SK-N-MC (cell line): ENCODE data around the gene CABP2.
A peak's percentile ranks its signal among the peaks of the same experiment; 100 is the strongest.
"Not testable (repeated sequence)": the region's sequence is repeated elsewhere in the genome, so short reads cannot be mapped to it uniquely, and the experiment has no call there.

ENCODE experiments used
- DNase-seq: peaks from one replicate; pipeline ENCODE4 v3.0.0-alpha.2; 2011; ENCODE audit warnings: low read depth, low spot score
- H3K27ac ChIP-seq: fragments of 200-600 bp; sonication (generic); 2 replicates; pipeline ENCODE4 v1.5.1; 2016; ENCODE audit warnings: mixed run types
- H3K36me3 ChIP-seq: fragments of 200-600 bp; sonication (generic); 2 replicates; pipeline ENCODE4 v1.6.1; 2017; ENCODE audit warnings: antibody characterized with exemption, low read length, mixed read lengths; ENCODE audit not compliant: insufficient read depth
- H3K4me3 ChIP-seq: fragments of 200-600 bp; sonication (generic); 2 replicates; pipeline ENCODE4 v1.5.1; 2016
- H3K9ac ChIP-seq: fragments of 200-600 bp; sonication (generic); 2 replicates; pipeline ENCODE4 v1.8.0; 2017; ENCODE audit warnings: mixed run types, mixed read lengths; ENCODE audit not compliant: insufficient read length
- H3K9me3 ChIP-seq: fragments of 200-600 bp; sonication (generic); 2 replicates; pipeline ENCODE4 v1.6.1; 2017; ENCODE audit warnings: low read depth, mild to moderate bottlenecking, antibody characterized with exemption, low read length, moderate library complexity, mixed read lengths
- EZH2 ChIP-seq: fragments of 200-600 bp; sonication (generic); IDR thresholded peaks from one replicate; pipeline ENCODE4 v1.6.1; 2017; ENCODE audit warnings: antibody characterized with exemption
- FOXP2 ChIP-seq: optimal IDR thresholded peaks from 2 replicates; pipeline ENCODE3; 2011; ENCODE audit warnings: mild to moderate bottlenecking, moderate library complexity; ENCODE audit not compliant: insufficient read depth; ENCODE audit errors: extremely low read length, control extremely low read depth
- POLR2AphosphoS5 ChIP-seq: IDR thresholded peaks from 2 replicates; pipeline ENCODE4 v1.6.1; 2012; ENCODE audit warnings: mild to moderate bottlenecking, low read depth, low read length, borderline replicate concordance

CABP2 gene

DNA sequence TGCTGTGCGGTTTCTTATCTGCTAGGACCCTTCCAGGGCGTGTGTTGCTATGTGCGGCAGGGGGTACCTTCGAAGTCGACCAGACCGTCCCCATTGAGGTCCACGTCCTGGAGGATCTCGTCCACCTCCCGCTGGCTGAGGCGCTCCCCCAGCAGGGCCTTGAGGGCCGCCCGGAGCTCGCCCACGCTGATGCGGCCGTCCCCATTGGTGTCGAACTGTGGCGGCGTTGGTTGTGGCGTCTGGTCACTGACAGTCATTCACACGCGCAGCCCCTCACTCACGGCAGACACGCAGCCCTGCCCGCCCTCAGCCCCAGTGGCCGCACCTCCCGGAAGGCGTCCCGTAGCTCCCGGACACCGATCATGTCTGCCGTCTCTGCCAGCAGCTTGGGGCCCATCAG, 3.5 kb downstream of the CABP2 start:
- no peak for DNase-seq
- TF ChIP-seq EZH2 (no peak), POLR2AphosphoS5 (no peak), FOXP2 (no peak)
- Histone ChIP-seq H3K27ac (no peak overlapping the region), H3K9ac (no peak overlapping the region), H3K9me3 (no peaks in the 10 kb centered on the region), H3K36me3 (no peaks in the 10 kb centered on the region), H3K4me3 (no peak overlapping the region)

DNA sequence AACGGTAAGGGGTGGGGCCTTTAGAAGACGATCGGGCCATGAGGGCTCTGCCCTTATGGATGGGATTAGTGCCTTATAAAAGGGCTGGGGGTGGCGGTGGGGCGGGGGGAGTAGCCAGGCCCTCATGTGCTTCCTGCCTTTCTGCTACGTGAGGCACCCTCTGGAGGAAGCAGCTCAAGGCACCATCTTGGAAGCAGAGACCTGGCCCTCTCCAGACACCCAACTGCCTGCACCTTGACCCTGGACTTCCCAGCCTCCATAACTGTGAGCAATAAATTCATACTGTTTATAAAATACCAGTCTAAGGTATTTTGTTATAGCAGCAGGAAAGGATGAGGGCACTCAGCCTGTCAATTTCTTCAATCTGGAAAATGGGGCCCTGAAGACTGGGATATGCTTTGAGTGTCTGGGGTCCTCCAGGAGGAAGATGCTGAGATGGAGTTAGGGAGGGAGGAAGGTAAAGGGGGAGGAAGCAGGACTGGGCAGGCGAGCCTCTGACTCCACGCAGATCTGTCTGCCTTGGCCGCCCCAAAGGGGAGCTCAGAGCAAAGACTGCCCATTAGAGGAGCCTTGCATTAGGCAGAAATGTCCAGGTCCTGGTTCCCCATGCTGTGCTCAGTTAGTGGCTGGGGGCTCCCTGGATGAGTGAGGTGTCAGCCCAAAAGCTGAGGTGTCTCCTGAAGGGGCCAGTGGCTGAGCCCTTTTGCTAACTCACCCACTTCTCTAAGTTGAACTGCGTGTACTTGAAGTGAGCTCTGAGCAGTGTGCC, 5.3 kb downstream of the CABP2 start:
- Histone ChIP-seq H3K4me3 (no peak overlapping the region), H3K9ac (no peak overlapping the region), H3K9me3 (no peaks in the 10 kb centered on the region), H3K36me3 (no peaks in the 10 kb centered on the region), H3K27ac (no peak overlapping the region)
- TF ChIP-seq FOXP2 (no peak), POLR2AphosphoS5 (no peak), EZH2 (no peak)
- no peak for DNase-seq

DNA sequence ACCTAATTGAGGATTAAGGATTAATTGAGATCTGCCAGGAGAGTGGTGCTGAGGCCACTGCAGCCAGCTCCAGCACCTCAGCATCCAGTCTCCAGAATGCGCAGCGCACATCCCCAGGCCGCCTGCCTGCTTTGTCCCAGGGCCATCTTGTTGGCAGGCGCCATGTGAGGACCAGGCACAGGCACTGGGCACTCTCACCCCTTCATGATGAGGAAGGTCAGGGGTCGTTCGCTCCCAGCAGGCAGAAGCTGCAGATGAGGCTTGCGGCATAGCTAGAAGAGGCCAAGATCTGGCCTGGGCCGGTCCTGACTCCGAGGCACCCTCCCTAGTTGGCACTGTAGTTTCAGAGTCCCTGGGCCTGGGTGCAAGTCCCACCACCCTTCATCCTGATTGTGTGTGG, 6.4 kb downstream of the CABP2 start:
- no peaks in the 10 kb centered on the region for H3K36me3 ChIP-seq
- no peak for TF ChIP-seq EZH2
- no peak for TF ChIP-seq FOXP2
- TF ChIP-seq POLR2AphosphoS5 = no peak
- DNase-seq = no peak
- H3K9ac ChIP-seq = no peak overlapping the region
- no peak overlapping the region for H3K27ac ChIP-seq
- H3K4me3 ChIP-seq = no peak overlapping the region
- no peaks in the 10 kb centered on the region for H3K9me3 ChIP-seq

DNA sequence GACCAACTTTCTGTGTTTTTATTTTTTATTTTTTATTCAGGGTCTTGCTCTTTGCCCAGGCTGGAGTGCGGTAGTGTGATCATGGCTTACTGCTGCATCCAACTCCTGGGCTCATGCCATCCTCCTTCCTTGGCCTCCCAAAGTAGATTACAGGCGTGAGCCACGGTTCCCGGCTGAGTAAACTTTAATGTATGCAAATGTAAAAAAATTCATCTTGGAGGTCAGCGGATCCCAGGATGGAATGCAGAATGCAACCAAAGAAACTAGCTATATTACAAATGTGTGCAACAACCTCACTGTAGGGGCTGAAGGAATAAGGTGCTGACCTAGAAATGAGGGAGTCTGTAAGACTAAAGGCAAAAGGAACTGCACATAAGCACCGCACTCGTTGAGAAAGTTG, 9.1 kb downstream of the CABP2 start:
- no peaks in the 10 kb centered on the region for H3K36me3 ChIP-seq
- TF ChIP-seq FOXP2 = no peak
- no peak for TF ChIP-seq EZH2
- no peak for TF ChIP-seq POLR2AphosphoS5
- no peaks in the 10 kb centered on the region for H3K9me3 ChIP-seq
- no peak overlapping the region for H3K9ac ChIP-seq
- H3K4me3 ChIP-seq = no peak overlapping the region
- no peak for DNase-seq
- H3K27ac ChIP-seq = no peak overlapping the region

DNA sequence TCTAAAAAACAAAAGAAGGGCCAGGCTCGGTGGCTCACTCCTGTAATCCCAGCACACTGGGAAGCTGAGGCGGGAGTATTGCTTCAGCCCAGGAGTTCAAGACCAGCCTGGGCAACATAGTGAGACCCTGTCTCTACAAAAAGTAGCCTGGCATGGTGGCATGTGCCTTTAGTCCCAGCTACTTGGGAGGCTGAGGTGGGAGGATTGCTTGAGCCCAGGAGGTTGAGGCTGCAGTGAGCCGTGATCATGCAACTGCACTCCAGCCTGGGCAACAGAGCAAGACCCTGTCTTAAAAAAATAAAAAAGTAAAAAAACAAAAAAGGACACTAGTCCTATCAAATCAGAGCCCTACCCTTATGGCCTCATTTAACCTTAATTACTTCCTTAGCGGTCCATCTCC, 11.7 kb downstream of the CABP2 start:
- H3K9ac ChIP-seq, H3K9me3 ChIP-seq, H3K4me3 ChIP-seq, H3K36me3 ChIP-seq, DNase-seq, H3K27ac ChIP-seq: not testable (repeated sequence)

DNA sequence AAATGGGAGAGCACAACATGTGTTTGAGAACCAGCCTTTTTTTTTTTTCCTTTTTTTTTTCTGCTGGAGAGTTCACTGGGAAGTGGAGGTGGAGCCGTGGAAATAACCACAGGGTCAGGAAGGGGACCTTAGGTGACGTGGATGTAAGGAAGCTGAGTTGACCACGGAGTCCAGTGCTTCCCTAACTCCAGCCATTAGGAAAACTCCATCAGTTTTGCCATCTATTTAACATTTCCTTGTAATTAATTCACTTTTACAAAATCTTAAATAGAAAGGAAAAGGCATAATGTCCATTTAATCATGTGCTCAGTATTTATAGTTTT, 13.3 kb downstream of the CABP2 start:
- no peak overlapping the region for H3K4me3 ChIP-seq
- no peak for DNase-seq
- no peak overlapping the region for H3K9ac ChIP-seq
- no peaks in the 10 kb centered on the region for H3K36me3 ChIP-seq
- H3K9me3 ChIP-seq = no peaks in the 10 kb centered on the region
- H3K27ac ChIP-seq = no peak overlapping the region
- no peak for TF ChIP-seq POLR2AphosphoS5
- TF ChIP-seq EZH2 = no peak
- no peak for TF ChIP-seq FOXP2

DNA sequence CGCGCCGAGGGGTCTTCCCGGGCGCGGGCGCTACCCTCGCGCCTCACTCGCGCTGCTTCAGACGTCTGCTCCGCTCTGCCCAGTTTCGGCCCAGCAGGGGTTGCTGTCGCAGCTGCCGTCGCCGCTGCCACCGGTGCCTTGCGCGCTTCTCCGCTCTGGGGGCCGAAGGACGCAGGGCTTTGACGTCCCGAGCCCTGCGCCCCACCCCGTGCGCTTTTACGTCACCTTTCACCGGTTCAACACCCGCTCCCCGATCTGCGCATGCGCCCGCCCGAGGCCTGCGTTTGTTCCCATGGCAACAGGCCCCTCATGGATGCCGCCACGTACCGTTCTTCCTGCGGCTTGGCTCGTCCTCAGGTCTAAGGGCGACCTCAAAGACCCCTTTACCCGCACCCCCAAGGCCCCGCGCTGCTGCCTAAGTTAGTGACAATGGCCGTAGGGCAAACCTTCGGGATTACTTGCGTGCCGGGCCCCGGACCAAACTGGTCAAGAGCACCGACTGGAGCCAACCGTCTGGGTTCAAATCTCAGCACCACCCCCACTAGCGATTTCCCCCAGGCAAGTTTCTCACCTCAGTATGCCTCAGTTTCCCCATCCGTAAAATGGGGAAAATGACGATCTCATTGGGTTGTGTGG, 14.6 kb downstream of the CABP2 start:
- no peaks in the 10 kb centered on the region for H3K9me3 ChIP-seq
- peak overlapping the region; percentile 78 for H3K9ac ChIP-seq
- no peaks in the 10 kb centered on the region for H3K36me3 ChIP-seq
- peak overlapping the region; percentile 96 for H3K4me3 ChIP-seq
- TF ChIP-seq POLR2AphosphoS5 (peak; percentile 41; the same call in 1 of the 2 replicates), EZH2 (no peak)
- H3K27ac ChIP-seq = peak overlapping the region; percentile 70; the same call in 1 of the 2 replicates
- peak; percentile 73 for DNase-seq

DNA sequence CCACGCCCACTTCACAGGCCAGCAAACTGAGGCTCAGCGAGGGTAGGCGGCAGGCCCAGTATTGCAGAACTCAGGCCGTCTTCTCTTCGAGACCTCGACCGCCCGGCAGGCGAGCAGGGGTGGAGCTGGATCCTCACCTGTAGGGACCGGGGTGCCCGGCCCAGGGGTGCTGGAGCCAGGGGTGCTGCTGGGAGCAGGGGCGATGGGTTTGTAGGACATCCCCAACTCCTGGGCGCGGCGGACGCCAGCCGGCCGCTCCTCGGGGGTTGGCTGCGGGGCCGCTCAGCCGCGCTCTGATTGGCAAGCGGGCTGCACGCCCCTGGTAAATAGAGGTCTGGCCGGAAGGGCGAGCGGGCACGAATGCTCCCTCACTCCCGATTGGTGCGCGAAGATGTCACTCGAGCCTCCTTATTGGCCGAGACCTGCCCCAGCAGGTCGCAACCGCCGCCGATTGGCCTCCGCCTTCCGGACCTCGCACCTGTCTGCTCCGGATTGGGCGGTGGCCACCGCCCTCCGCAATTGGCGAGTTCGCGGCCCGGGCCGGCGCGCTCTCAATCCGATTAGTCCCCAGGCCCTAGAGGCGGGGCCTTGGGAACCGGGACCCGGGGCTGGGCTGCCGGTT, 15.3 kb downstream of the CABP2 start, which contains the start of gene CDK2AP2:
CDK2AP2 (minus strand) TSS at position 299 of the 622 bp plus-strand sequence; CDS start at position 219, 80 bp downstream.
- TF ChIP-seq FOXP2 = no peak
- TF ChIP-seq EZH2 = no peak
- peak; percentile 27; the same call in 1 of the 2 replicates for TF ChIP-seq POLR2AphosphoS5
- Histone ChIP-seq H3K4me3 (peak within 1 kb of the TSS; percentile 96), H3K9ac (peak within 1 kb of the TSS; percentile 78), H3K36me3 (no peaks in the 10 kb centered on the region), H3K9me3 (no peaks in the 10 kb centered on the region), H3K27ac (peak within 1 kb of the TSS; percentile 70; the same call in 1 of the 2 replicates)
- peak; percentile 83 for DNase-seq
